ENCODE results near the gene NLGN1.
"Not testable (repeated sequence)": the region's sequence is repeated elsewhere in the genome, so short reads cannot be mapped to it uniquely, and the experiment has no call there.

NLGN1 gene

DNA sequence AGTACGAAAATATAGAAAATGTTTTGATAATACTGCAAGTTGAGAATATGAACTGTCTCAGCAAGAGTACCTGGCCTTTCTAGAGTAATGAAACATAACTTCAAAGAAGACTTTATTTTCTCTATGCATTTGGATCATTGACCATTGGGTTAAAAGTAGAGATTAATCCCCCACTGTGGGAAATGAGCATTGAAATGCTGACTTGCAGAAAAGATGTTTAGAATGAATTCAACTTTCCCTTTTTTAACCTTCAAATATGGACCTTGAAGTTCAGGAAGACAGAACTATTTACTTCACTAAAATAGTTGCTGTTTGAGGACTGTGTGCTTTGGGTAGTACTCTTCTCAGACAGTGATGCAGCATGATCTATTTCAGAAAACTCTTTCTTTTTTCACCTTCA, 75.7 kb downstream of the NLGN1 start:
- H3K9ac ChIP-seq, result no peak overlapping the region
- H3K4me3 ChIP-seq, result no peak overlapping the region
- TF ChIP-seq Cebpa-rat (IDR thresholded peaks at IDR 0.05), result no peak
- H3K27me3 ChIP-seq, result no peaks in the 10 kb centered on the region
- no peaks in the 10 kb centered on the region for H3K36me3 ChIP-seq
- no peak overlapping the region for H3K27ac ChIP-seq
- H4K20me1 ChIP-seq, result no peaks in the 10 kb centered on the region
- H3K4me2 ChIP-seq, result no peak overlapping the region
- no peaks in the 10 kb centered on the region for H3K9me3 ChIP-seq
- H3K4me1 ChIP-seq, result no peaks in the 10 kb centered on the region

GRCh38 chr3:173479301-173479700, 81.8 kb downstream of the NLGN1 start:
- Histone ChIP-seq H3K4me3 (no peak overlapping the region), H3K36me3 (no peaks in the 10 kb centered on the region), H3K4me2 (no peak overlapping the region), H3K9ac (no peak overlapping the region), H3K9me3 (no peaks in the 10 kb centered on the region), H3K27ac (no peak overlapping the region), H4K20me1 (no peaks in the 10 kb centered on the region), H3K4me1 (no peaks in the 10 kb centered on the region), H3K27me3 (no peaks in the 10 kb centered on the region)
- TF ChIP-seq Cebpa-rat (IDR thresholded peaks at IDR 0.05), result no peak

DNA sequence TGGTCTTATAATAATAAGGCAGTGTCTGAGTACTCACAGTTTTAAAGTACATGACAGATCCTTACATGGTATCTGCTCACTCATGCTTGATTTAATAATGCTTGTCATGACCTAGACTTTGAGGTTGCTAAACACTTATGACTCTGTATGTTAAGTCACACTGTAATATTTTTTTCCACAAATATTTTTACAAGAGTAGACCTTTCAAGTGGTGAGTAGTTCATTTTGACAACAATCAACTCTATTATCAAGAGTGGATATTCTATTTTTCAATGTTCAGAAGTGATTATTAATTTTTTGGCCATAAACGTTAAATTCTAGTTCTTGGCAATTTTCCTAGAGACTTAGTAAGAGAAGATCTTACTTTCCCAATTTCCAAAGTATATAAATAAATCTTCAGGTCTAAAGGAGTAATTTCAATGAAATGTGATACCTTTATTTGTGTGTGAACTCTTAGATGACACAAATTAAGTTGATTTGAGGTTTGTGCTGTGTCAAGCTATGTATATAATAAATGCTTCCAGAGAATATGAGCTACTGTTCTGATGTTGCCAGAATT, 104.5 kb downstream of the NLGN1 start:
- Histone ChIP-seq H3K9ac (no peak overlapping the region), H3K4me1 (no peaks in the 10 kb centered on the region)

DNA sequence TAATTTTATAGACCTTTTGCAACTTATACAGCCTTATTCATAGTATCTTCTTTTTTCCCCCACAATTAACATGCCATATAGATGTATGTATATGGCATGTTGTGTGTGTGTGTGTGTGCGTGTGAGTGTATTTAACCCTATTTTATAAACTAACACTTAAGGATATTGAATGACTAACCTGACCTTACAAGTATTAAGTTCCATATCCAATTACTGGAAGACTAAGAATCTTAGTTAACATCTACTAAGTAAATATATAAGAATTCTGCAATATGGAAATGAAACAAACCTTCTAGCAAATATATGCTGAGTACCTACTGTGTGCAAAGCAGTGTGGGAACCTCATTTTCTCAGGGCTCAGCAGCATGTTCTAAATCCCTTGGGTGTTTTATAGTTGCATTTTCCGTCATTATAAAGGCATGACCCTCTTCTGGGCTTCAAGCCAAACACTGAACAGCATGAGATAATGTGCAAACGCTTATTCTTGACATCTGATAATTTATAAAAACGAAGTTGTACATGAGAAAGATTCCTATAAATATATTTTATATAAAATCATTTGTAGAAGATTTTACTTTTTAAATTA, 105.5 kb downstream of the NLGN1 start:
- no peak overlapping the region for H3K4me3 ChIP-seq
- no peaks in the 10 kb centered on the region for H3K9me3 ChIP-seq
- no peak overlapping the region for H3K4me2 ChIP-seq
- no peaks in the 10 kb centered on the region for H3K27me3 ChIP-seq
- no peak overlapping the region for H3K27ac ChIP-seq
- no peaks in the 10 kb centered on the region for H4K20me1 ChIP-seq
- H3K4me1 ChIP-seq, result no peaks in the 10 kb centered on the region
- no peaks in the 10 kb centered on the region for H3K36me3 ChIP-seq
- TF ChIP-seq Cebpa-rat (IDR thresholded peaks at IDR 0.05), result no peak
- no peak overlapping the region for H3K9ac ChIP-seq

More for the DNA sequence above, 104.5 kb downstream of the NLGN1 start:
- Histone ChIP-seq H3K9me3 (no peaks in the 10 kb centered on the region), H3K4me2 (no peak overlapping the region), H4K20me1 (no peaks in the 10 kb centered on the region), H3K27ac (no peak overlapping the region), H3K27me3 (no peaks in the 10 kb centered on the region), H3K4me3 (no peak overlapping the region), H3K36me3 (no peaks in the 10 kb centered on the region)
- TF ChIP-seq Cebpa-rat (IDR thresholded peaks at IDR 0.05), result no peak

DNA sequence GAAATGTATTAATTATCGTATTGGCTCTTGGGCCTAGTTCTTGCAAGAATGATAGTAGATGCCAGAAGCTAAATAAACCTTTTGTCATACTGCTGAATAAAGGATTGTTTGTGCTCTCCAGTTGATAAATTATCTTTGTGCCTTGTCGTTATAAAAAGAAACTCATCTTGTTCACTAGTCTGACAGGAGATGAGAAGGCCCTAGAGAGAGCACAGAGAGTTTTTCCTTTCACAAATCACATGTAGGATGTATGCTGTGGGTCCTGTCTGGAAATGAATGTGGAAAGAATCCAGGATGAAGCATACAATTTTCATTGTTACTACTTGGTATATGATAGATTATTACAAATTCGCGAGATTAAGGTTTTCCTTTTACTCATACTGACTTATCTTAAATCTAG, 113.0 kb downstream of the NLGN1 start:
- no peaks in the 10 kb centered on the region for H3K27me3 ChIP-seq
- no peak overlapping the region for H3K9ac ChIP-seq
- no peaks in the 10 kb centered on the region for H3K36me3 ChIP-seq
- H3K4me2 ChIP-seq, result no peak overlapping the region
- no peak overlapping the region for H3K4me3 ChIP-seq
- H3K4me1 ChIP-seq, result no peaks in the 10 kb centered on the region
- no peak for TF ChIP-seq Cebpa-rat (IDR thresholded peaks at IDR 0.05)
- no peaks in the 10 kb centered on the region for H3K9me3 ChIP-seq
- no peaks in the 10 kb centered on the region for H4K20me1 ChIP-seq
- H3K27ac ChIP-seq, result no peak overlapping the region

GRCh38 chr3:173513123-173513522, 115.6 kb downstream of the NLGN1 start:
- no peak for TF ChIP-seq Cebpa-rat (IDR thresholded peaks at IDR 0.05)
- no peak overlapping the region for H3K4me3 ChIP-seq
- H3K4me2 ChIP-seq, result no peak overlapping the region
- no peaks in the 10 kb centered on the region for H3K9me3 ChIP-seq
- H3K9ac ChIP-seq, result no peak overlapping the region
- H3K36me3 ChIP-seq, result no peaks in the 10 kb centered on the region
- H4K20me1 ChIP-seq, result no peaks in the 10 kb centered on the region
- no peaks in the 10 kb centered on the region for H3K27me3 ChIP-seq
- no peak overlapping the region for H3K27ac ChIP-seq
- no peaks in the 10 kb centered on the region for H3K4me1 ChIP-seq

GRCh38 chr3:173529062-173529711, 131.6 kb downstream of the NLGN1 start:
- TF ChIP-seq Cebpa-rat (IDR thresholded peaks at IDR 0.05), result no peak
- Histone ChIP-seq H3K27ac (no peak overlapping the region), H4K20me1 (no peaks in the 10 kb centered on the region), H3K9ac (no peak overlapping the region), H3K36me3 (no peaks in the 10 kb centered on the region), H3K4me1 (no peaks in the 10 kb centered on the region), H3K27me3 (no peaks in the 10 kb centered on the region), H3K9me3 (peaks cover 27% of the 10 kb centered on the region), H3K4me3 (no peak overlapping the region), H3K4me2 (no peak overlapping the region)

DNA sequence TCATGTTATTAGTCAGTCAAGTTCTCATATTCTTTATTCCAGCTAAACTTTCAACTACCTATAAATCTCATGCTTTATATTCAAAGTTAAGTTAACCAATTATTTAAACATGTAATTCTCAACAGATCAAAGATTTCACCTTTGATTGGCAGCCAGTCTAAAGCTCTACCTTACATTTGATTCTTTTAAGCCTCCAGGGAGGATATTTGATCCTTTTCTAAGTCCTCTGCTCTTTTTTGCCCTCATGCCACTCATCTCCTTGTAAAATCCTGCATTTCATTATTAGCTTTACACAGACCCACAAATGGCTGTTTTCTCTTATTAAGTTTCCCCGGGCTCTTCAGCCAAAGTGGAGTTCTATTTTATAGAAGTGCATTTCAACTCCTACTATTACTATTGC, 134.1 kb downstream of the NLGN1 start:
- Histone ChIP-seq H4K20me1 (no peaks in the 10 kb centered on the region), H3K4me2 (no peak overlapping the region), H3K9ac (no peak overlapping the region), H3K4me1 (no peaks in the 10 kb centered on the region), H3K9me3 (peaks cover 20% of the 10 kb centered on the region), H3K27me3 (no peaks in the 10 kb centered on the region), H3K4me3 (no peak overlapping the region), H3K27ac (no peak overlapping the region), H3K36me3 (no peaks in the 10 kb centered on the region)
- no peak for TF ChIP-seq Cebpa-rat (IDR thresholded peaks at IDR 0.05)

DNA sequence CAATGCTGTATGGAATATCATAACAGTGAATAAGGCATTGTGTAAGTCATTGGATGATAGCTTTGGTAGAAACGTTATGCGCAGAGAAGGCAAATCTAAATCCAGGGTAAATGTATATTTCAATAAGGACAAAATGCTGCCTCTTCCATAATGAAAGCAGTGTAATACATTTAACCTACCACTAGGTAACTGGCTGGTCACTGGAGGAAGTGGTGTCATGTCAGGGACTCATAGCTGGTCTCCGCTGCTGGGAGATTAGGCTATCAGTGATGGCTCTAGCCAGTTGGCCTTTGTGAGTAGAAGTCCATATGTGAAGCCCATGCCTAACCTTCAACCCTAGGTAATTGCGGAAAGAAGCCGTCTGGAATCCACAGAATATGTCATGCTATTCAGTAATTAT, 140.9 kb downstream of the NLGN1 start:
- H3K27me3 ChIP-seq, result no peaks in the 10 kb centered on the region
- H3K4me2 ChIP-seq, result no peak overlapping the region
- H3K36me3 ChIP-seq, result no peaks in the 10 kb centered on the region
- H3K9ac ChIP-seq, result no peak overlapping the region
- H3K9me3 ChIP-seq, result no peaks in the 10 kb centered on the region
- H3K4me1 ChIP-seq, result no peaks in the 10 kb centered on the region
- TF ChIP-seq Cebpa-rat (IDR thresholded peaks at IDR 0.05), result no peak
- H3K27ac ChIP-seq, result no peak overlapping the region
- H3K4me3 ChIP-seq, result no peak overlapping the region
- H4K20me1 ChIP-seq, result no peaks in the 10 kb centered on the region

DNA sequence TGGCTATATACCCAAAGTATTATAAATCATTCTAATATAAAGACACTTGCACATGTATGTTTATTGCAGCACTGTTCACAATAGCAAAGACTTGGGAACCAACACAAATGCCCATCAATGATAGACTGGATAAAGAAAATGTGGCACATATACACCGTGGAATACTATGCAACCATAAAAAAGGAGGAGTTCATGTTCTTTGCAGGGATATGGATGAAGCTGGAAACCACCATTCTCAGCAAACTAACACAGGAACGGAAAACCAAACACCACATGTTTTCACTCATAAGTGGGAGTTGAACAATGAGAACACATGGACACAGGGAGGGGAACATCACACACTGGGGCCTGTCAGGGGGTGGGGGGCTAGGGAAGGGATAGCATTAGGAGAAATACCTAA, 148.0 kb downstream of the NLGN1 start:
- H3K36me3 ChIP-seq, H4K20me1 ChIP-seq, H3K27ac ChIP-seq, H3K9ac ChIP-seq, H3K4me3 ChIP-seq, H3K27me3 ChIP-seq, H3K4me2 ChIP-seq, H3K9me3 ChIP-seq, H3K4me1 ChIP-seq: not testable (repeated sequence)

Measured in BLaER1 (cell line).